Hypothalamus (tissue), 51 donors: ENCODE measurements around the gene EHMT1.
"Not testable (repeated sequence)": the region's sequence is repeated elsewhere in the genome, so short reads cannot be mapped to it uniquely, and the experiment has no call there.

Experiments used
- DNase-seq, 51 donors: peaks; one replicate each; lab custom pipeline; 2025; lab: John Stamatoyannopoulos, UW

Gene EHMT1

GRCh38 chr9:137590123-137590468 is 28.7 kb upstream of the EHMT1 start:
- DNase-seq, result no peak

- peak in 49 of 51 donors; percentile 20 to 87 (median 72) for DNase-seq
Observed at GRCh38 chr9:137590469-137591383, 28.1 kb upstream of the EHMT1 start, which contains the start of gene ZMYND19. TSS of gene ZMYND19 (minus strand) at chr9:137590512. CDS start at chr9:137590263, 249 bp downstream.

GRCh38 chr9:137592767-137593166 is 26.0 kb upstream of the EHMT1 start:
- DNase-seq, result no peak

GRCh38 chr9:137593176-137593575 is 25.6 kb upstream of the EHMT1 start:
- DNase-seq, result peak in 2 of 51 donors; percentile 20 to 33

GRCh38 chr9:137596577-137596976 is 22.2 kb upstream of the EHMT1 start:
- DNase-seq, result not testable (repeated sequence)

- DNase-seq, result no peak
Observed at GRCh38 chr9:137598943-137599342, 19.9 kb upstream of the EHMT1 start.

- no peak for DNase-seq
Observed at GRCh38 chr9:137602661-137603060, 16.1 kb upstream of the EHMT1 start.

GRCh38 chr9:137603879-137604278 is 14.9 kb upstream of the EHMT1 start:
- DNase-seq, result no peak

- DNase-seq, result no peak
Observed at GRCh38 chr9:137604345-137605086, 14.3 kb upstream of the EHMT1 start.

GRCh38 chr9:137605121-137606004 is 13.4 kb upstream of the EHMT1 start, which contains the start of gene ARRDC1:
TSS of gene ARRDC1 (plus strand) at chr9:137605686. CDS start at chr9:137605718, 32 bp downstream.
- peak; percentile 35 to 98 (median 88) for DNase-seq

- no peak for DNase-seq
Observed at GRCh38 chr9:137606005-137606621, 12.7 kb upstream of the EHMT1 start.

- DNase-seq, result no peak
Observed at GRCh38 chr9:137606734-137607138, 12.1 kb upstream of the EHMT1 start.

- no peak for DNase-seq
Observed at GRCh38 chr9:137607141-137607857, 11.5 kb upstream of the EHMT1 start.

GRCh38 chr9:137610944-137611343 is 7.9 kb upstream of the EHMT1 start:
- DNase-seq, result no peak

- DNase-seq, result no peak
Observed at GRCh38 chr9:137611623-137612609, 6.9 kb upstream of the EHMT1 start.

GRCh38 chr9:137612741-137613142 is 6.1 kb upstream of the EHMT1 start:
- no peak for DNase-seq

GRCh38 chr9:137613259-137613658 is 5.5 kb upstream of the EHMT1 start:
- DNase-seq, result no peak
